IPS-15b (cell line): ENCODE measurements around the gene ARG2.
"Not testable (repeated sequence)": the region's sequence is repeated elsewhere in the genome, so short reads cannot be mapped to it uniquely, and the experiment has no call there.

Experiments used
- H3K27me3 ChIP-seq: one replicate; pipeline ENCODE4 v1.6.1; 2013; ENCODE audit warnings: low read length; ENCODE audit not compliant: control insufficient read depth, insufficient read depth
- H3K36me3 ChIP-seq: one replicate; pipeline ENCODE4 v1.6.1; 2013; ENCODE audit warnings: low read length; ENCODE audit not compliant: control insufficient read depth, insufficient read depth
- H3K4me1 ChIP-seq: one replicate; pipeline ENCODE4 v1.6.1; 2013; ENCODE audit warnings: mild to moderate bottlenecking, low read length; ENCODE audit not compliant: control insufficient read depth, insufficient read depth
- H3K4me3 ChIP-seq: one replicate; pipeline ENCODE4 v1.5.1; 2013; ENCODE audit warnings: low read depth, low read length
- H3K9ac ChIP-seq: one replicate; pipeline ENCODE4 v1.6.1; 2013; ENCODE audit warnings: low read depth, mild to moderate bottlenecking, low read length
- H3K9me3 ChIP-seq: one replicate; pipeline ENCODE4 v1.6.1; 2013; ENCODE audit warnings: mild to moderate bottlenecking, low read length; ENCODE audit not compliant: control insufficient read depth, insufficient read depth

The ARG2 gene

DNA sequence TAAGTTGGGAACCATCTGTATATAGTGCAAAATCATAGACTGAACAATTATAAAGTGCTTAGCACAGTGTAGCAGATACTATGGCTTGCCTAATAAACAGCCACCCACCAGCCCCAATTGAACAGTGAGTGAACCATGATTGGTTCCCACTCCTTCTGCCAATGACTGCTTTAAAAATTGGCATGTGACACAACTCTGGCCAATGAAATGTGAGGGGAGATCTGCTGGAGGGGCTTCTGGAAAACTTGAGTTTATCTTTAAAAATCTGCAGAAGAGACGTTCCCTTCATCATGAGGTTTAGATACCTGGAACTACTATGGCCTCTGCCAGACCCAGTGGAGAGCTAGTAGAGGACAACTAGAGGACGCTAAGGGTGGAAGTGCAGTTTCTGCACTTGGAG is 24.3 kb upstream of the ARG2 start:
- H3K27me3 ChIP-seq: peaks cover 14% of the 10 kb centered on the region
- H3K4me1 ChIP-seq: peaks cover 4% of the 10 kb centered on the region
- no peak overlapping the region for H3K4me3 ChIP-seq
- H3K36me3 ChIP-seq: no peaks in the 10 kb centered on the region
- H3K9ac ChIP-seq: no peak overlapping the region
- no peaks in the 10 kb centered on the region for H3K9me3 ChIP-seq

DNA sequence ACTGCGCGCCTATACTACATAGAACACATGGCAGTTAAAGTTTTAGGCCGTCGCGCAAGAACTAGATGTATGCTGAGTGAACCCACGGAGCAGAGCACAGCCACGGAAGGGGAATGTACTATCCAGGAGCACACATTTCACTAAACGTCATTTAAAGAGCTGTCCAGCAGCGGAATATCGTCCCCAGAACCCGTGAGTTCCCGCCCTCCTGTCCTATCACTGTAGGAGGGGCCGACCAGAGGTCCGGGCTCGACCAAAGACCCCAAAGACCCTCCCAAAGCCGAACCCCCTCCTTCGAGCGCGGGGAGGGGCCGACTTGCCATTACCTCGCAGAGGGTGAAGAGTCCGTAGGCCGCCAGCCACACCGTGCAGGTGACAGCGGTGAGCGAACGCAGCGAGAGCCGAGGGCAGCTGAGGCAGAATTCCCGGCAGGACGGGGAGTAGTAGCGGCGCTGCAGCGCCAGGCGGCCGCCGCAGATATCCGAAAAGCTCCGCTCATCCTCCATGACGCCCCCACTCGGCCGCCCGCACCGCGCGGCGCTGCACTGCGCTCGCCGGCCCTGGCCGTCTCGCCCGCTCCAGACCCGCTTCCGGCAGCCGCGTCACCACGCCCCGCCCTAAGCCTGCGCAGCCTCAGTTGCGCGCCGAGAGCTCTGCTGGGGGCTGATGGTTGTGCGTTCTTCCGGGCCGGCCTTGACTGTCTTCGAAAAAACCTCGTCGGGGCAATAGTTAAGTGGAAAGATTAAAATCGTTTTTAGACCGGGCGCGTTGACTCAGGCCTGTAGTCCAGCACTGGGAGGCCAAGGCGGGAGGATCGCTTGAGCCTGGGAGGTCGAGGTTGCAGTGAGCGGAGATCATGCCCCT is 19.8 kb upstream of the ARG2 start, which contains the start of gene PIGH:
Gene PIGH, minus strand, starts transcription at position 571 of the 864 bp plus-strand sequence. Its CDS starts 65 bp downstream, at position 506.
- Histone ChIP-seq H3K4me1 (peaks cover 4% of the 10 kb centered on the region), H3K9ac (no peak within 1 kb of the TSS), H3K9me3 (no peaks in the 10 kb centered on the region), H3K4me3 (peak within 1 kb of the TSS; percentile 86), H3K27me3 (peaks cover 51% of the 10 kb centered on the region), H3K36me3 (no peaks in the 10 kb centered on the region)

DNA sequence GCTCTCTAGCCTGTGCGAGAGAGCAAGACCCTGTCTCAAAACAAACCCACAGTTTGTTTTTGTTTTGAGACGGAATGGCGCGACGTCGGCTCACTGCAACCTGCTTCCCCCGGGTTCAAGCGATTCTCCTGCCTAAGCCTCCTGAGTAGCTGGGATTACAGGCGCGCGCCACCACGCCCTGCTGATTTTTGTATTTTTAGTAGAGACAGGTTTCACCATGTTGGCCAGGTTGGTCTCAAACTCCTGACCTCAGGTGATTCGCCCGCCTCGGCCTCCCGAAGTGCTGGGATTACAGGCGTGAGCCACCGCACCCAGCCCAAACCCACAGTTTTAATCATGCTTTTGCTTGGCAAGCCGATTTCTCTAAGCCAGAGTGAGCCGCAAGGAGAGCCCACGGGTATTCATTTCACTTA is 19.2 kb upstream of the ARG2 start:
- peak overlapping the region; percentile 86 for H3K4me3 ChIP-seq
- not testable (repeated sequence) for H3K9me3 ChIP-seq, H3K9ac ChIP-seq, H3K36me3 ChIP-seq, H3K4me1 ChIP-seq
- H3K27me3 ChIP-seq: peaks cover 57% of the 10 kb centered on the region

DNA sequence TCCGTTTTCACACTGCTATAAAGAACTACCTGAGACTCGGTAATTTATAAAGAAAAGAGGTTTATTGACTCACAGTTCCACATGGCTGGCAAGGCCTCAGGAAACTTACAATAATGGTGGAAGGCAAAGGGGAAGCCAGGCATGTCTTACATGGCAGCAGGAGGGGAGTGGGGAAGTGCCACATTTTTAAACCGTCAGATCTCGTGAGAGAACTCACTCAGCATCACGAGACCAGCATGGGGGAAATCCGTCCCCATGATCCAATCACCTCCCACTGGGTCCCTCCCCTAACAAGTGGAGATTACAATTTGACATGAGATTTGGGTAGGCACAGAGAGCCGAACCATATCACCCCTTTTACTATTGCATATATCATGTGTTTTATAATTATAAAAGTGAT is 17.6 kb upstream of the ARG2 start:
- Histone ChIP-seq H3K4me1 (peaks cover 4% of the 10 kb centered on the region), H3K9me3 (no peaks in the 10 kb centered on the region), H3K9ac (no peak overlapping the region), H3K36me3 (no peaks in the 10 kb centered on the region), H3K4me3 (no peak overlapping the region), H3K27me3 (peaks cover 72% of the 10 kb centered on the region)

DNA sequence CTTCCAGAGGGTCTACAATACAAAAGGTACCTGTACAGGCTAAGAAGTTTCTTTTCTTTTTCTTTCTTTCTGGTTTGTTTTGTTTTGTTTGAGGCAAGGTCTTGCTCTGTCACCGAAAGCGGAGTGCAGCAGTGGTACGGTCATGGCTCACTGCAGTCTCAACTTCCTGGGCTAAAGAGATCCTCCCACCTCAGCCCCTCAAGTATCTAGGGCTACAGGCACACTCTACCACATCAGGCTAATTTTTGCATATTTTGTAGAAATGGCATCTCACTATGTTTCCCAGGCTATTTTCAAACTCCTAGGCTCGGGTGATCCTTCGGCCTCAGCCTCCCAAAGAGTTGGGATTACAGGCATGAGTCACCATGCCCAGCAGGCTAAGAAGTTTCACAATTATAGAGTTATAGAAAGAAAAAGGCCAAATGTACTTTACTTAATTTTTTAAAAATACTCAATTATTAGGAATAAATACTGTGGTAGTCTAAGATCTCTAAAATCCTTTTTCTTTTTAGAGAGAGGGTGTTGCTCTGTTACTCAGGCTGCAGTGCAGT is 16.6 kb upstream of the ARG2 start:
- H3K4me3 ChIP-seq: no peak overlapping the region

DNA sequence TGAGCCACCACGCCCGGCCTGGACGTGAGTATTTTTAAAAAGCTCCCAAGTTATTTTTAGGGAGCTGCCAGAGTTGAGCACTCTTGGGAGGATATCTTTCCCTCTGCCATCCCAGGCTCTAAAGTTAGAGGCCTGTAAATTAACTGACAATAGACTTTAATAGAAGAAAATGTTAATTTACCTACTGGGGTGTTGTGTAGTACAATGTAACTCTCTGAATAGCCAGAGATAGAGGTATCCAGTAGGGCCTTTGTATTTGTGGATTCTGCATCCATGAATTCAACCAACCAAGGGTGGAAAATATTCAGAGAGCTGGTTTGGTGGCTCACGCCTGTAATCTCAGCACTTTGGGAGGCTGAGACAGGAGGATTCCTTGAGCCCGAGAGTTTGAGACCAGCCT is 12.1 kb upstream of the ARG2 start:
- Histone ChIP-seq H3K9me3 (no peaks in the 10 kb centered on the region), H3K9ac (no peak overlapping the region), H3K4me3 (no peak overlapping the region), H3K27me3 (peaks cover 96% of the 10 kb centered on the region), H3K4me1 (peaks cover 19% of the 10 kb centered on the region), H3K36me3 (no peaks in the 10 kb centered on the region)

More for the DNA sequence above, 16.6 kb upstream of the ARG2 start:
- no peak overlapping the region for H3K9ac ChIP-seq
- H3K27me3 ChIP-seq: peaks cover 79% of the 10 kb centered on the region
- H3K36me3 ChIP-seq: no peaks in the 10 kb centered on the region
- H3K4me1 ChIP-seq: peaks cover 4% of the 10 kb centered on the region
- H3K9me3 ChIP-seq: no peaks in the 10 kb centered on the region

DNA sequence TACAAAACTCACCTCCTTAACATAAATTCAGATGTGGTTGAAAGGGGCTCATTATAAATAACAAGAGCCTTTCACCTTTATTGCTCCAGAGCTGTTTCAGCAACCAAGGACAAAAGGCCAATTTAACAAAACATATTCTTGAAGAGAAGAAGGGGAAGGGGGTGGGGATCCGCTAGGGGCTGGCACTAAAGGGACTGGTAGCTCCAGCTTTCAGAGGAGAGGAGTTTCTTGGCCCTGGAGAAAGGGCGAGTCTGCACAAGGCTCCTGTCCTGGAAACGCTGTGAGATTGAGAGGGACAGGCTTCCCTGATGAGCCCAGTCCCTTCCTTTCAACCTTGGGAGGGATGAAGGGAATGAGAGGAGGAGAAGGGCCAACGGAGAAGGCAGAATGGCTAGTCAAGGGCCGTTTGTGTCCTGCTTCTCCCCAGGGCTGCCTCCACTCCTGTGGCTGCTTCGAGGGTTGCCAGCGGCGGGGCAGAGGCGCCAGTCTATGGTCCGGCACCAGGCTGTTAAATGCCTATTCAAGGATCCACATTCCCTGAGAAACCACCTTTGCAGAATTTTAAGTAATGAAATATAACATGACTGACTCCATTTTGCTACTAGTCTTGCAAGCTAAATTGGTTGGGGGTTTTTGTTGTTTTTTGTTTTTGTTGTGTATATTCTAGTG is 9.9 kb upstream of the ARG2 start:
- H3K9me3 ChIP-seq: no peaks in the 10 kb centered on the region
- peaks cover 19% of the 10 kb centered on the region for H3K4me1 ChIP-seq
- no peak overlapping the region for H3K4me3 ChIP-seq
- H3K9ac ChIP-seq: no peak overlapping the region
- no peaks in the 10 kb centered on the region for H3K36me3 ChIP-seq
- H3K27me3 ChIP-seq: peaks cover 93% of the 10 kb centered on the region

DNA sequence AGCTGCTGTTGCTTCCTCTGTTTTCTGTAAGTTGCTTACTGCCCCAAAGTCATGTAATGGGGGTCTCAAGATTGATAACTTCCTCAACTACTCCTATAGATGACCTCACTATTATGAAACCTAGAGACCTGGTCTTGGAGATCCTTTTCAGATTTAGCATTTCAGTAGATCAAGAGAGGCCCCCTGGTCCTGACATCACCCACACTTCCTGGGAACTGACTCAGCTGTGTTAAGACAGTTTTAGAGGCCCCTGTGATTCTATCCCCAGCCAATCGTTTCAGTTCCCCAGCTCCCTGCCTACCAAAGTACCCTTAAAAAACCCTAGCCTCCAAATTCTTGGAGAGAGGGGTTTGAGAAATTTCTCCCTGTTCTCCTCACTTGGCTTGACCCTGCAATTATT is 9.2 kb upstream of the ARG2 start:
- no peaks in the 10 kb centered on the region for H3K36me3 ChIP-seq
- no peaks in the 10 kb centered on the region for H3K9me3 ChIP-seq
- H3K4me3 ChIP-seq: no peak overlapping the region
- H3K9ac ChIP-seq: no peak overlapping the region
- H3K27me3 ChIP-seq: peaks cover 93% of the 10 kb centered on the region
- peaks cover 19% of the 10 kb centered on the region for H3K4me1 ChIP-seq

DNA sequence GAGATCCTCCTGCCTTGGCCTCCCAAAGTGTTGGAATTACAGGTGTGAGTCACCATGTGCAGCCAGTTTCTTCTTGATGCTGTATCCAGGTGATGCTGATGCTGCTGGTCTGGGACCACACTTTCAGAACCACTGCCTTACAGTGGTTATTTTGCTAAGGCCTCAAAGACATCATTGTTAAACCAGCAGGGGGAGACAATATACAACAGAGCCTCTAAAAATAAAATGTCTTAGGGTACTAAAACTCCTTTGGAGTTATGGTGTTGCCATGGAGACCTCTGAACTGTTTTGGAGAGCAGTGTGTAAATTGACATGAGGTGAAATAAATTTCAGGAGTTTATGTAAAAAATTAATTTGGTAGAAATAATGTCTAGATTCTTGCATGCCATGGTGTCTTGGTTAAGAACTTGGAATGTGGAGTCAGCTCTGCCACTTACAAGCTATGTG is 1.1 kb upstream of the ARG2 start:
- H3K36me3 ChIP-seq: no peaks in the 10 kb centered on the region
- no peaks in the 10 kb centered on the region for H3K9me3 ChIP-seq
- H3K9ac ChIP-seq: no peak overlapping the region
- H3K27me3 ChIP-seq: peaks cover 36% of the 10 kb centered on the region
- no peak overlapping the region for H3K4me3 ChIP-seq
- H3K4me1 ChIP-seq: peaks cover 4% of the 10 kb centered on the region

DNA sequence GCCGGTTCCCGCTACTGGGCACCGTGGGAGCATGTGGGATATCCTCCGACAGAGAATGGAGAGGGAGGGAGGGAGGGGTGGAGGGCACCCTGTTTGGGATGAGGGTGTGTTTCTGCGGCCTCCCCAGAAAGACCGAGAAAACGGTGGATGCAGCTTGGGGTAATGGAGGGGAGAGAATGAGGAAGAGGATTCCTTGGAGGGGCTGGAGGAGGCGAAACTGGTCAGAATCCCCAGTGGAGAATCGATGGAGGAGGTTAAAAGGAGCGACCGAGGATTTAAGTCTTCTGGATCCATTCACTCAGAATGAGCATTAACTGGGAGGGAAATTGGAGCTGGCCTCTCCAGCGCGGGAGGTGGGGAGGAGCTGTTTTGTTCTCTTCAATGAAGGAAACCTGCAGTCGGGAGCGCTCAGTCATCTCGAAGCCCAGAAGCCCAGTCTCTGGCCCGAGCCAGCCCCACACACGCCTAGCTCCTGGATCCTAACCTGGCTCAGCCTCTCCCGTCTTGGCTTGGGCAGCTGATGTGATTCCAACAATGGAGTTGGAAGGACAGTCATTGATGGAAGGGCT is 581 bp downstream of the ARG2 start:
- peaks cover 4% of the 10 kb centered on the region for H3K4me1 ChIP-seq
- H3K4me3 ChIP-seq: peak overlapping the region; percentile 87
- H3K9ac ChIP-seq: peak overlapping the region; percentile 70
- peaks cover 24% of the 10 kb centered on the region for H3K27me3 ChIP-seq
- no peaks in the 10 kb centered on the region for H3K9me3 ChIP-seq
- H3K36me3 ChIP-seq: peaks cover 4% of the 10 kb centered on the region

DNA sequence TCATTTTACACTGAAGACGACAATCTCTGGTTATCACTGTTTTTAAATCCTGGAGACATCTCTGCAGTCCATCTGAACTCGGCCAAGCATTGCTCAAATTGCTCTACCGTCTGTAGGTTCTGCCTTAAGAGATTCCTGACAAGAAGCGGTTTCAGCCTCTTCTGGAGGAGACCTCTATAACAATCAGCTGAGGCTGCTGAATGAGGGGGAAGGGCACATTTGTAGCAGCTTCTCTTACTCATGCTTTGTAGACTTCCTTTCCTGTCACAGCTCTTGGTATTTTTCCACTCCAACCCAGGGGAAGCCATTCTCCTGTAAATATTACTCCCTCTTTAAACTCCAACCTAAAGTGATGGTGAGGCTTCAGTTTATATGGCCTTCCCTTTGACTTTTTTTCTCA is 3.0 kb downstream of the ARG2 start:
- Histone ChIP-seq H3K4me1 (peaks cover 4% of the 10 kb centered on the region), H3K9ac (no peak overlapping the region), H3K4me3 (no peak overlapping the region), H3K9me3 (no peaks in the 10 kb centered on the region), H3K27me3 (peaks cover 7% of the 10 kb centered on the region), H3K36me3 (peaks cover 4% of the 10 kb centered on the region)
